Activated T-cell treated with anti-CD3 and anti-CD28 coated beads for 24 hours (primary cell): ENCODE data around the gene RAD9A.

Source experiments
- DNase-seq: peaks from one replicate; pipeline ENCODE4 v3.0.0-alpha.2; 2020; ENCODE audit warnings: low read depth

RAD9A gene

DNA sequence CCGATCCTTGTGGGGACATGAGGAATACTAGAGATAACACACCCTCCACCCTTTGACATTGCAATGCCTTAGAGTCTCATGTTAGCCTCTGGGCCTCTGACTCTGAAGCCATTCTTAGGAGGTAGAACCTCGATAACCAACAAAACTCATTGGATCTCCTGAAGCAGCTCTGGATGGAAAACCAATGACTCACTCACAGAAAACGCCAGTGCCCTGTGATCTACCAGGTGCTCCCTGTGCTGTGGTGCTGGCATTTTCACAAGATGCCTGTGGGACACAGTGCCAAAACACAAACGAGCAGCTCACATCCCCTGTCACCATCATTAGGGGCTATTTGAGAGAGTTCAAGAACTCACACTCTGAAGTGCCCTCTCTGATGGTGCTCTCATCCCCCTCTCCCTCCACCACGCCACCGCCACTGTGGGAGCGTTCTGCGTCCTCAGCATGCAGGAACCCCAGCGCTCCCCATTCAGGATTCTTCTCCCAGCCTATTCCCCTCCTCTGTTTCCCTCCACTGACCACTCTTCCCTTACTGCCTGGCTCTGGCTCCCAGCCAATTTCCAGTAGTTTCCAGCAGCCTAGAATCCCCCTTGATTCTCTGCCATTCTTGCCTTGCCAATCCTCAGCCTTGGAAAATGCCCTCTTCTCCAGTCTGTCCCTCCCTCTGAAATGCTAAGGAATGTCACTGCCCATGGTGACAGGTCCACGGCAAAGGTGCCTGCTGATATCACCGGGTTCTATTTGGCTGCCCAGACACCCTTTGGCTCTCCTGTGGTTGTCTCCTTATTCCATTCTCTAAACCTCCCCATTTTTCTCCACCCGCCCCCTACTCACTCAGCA is 33.7 kb upstream of the RAD9A start:
- DNase-seq, result no peak

GRCh38 chr11:67364169-67364568 is 27.6 kb upstream of the RAD9A start:
- DNase-seq, result no peak

GRCh38 chr11:67364783-67365722 is 26.7 kb upstream of the RAD9A start:
- no peak for DNase-seq

DNA sequence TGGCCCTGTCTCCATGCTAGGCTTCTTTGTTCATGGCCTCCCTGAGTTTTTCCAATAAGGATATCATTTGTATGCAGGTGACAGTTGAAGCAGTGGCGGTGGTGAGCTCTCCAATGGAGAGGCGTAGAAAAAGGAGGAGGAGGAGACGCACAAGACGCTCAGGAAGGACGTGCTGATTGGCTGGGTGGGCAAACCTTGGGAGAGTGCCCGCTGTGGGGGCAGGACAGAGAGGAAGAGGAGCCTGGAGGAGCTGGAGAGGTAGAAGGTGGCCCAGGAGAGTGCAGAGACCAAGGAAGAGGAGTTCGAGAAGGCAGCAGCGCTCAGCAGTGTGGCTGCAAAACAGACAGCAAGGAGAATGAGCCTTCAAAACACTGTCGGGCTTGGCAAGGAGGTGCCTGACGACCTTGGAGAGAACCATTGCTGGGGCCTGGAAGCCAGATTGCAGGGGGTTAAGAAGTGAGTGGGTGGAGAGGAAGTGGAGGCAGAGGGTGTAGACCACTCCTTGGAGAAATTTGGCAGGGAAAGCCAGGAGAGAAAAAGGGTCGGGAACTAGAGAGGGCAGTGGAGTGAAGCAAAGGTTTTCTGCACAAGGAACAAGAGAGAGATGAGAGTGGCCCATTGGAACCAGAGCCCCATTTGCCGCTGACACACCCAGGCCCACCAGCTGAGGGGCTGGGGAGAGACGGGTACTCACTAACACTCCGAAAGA is 25.9 kb upstream of the RAD9A start:
- DNase-seq, result no peak

- DNase-seq, result no peak
Observed at GRCh38 chr11:67366546-67366945, 25.2 kb upstream of the RAD9A start.

DNA sequence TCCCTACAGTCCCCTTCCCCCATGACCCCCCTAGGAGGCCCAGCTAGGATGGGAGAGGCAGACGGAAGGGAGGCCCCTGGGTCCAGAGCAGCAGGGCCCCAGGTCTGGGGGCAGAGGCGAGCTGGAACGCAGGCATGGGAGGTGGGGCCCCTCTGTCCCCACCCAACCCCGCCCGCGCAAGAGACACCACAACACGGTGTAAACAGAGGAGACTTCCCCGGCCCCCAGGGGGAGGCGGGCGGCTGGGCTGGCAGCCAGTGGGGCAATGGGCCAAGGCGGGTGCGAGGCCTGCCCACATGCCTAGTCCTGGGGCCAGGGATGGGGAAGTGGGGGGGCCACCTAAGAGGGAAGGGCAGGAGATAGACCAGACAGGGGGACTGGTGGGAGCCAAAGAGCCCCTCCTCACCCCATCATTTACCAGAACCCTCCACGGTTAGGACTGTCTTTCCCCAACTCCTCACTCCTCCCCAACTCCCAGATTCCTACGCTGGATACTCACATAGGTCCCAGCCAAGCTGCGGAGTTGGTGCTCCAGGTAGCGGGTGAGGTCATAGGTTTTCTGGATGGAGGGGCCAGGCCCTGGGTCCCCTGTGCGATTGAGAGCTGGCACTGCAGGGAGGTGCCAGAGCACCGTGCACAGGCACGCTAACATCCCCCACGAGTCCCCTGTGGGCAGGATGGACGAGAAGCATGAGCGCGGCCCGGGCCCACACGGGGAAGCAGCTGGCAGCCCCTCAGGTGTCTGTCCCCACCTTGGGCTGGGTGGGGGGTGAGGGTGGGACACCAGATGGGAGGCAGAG is 24.6 kb upstream of the RAD9A start:
- DNase-seq, result no peak

DNA sequence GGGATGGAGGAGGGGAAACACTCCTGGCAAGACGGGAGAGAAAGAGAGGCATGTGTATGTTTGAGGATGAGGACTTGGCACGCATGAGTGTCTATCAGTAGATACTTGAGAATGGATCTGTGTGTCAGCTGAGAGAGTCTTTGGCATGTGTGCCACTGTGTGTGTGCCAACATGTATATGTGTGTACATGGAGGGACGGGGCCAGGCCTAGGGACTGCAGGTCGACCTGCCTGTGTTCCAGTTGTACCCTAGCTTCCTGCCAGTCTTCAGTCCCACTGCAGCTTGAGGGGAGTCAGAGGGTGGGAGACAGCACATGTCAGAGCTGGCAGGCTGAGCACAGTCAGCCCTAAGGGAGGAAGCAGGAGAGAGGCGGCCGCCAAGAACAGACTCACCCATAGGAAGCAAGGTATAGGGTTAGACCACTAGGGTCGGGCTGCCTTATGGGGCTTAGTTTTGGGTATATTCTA is 24.0 kb upstream of the RAD9A start:
- no peak for DNase-seq

DNA sequence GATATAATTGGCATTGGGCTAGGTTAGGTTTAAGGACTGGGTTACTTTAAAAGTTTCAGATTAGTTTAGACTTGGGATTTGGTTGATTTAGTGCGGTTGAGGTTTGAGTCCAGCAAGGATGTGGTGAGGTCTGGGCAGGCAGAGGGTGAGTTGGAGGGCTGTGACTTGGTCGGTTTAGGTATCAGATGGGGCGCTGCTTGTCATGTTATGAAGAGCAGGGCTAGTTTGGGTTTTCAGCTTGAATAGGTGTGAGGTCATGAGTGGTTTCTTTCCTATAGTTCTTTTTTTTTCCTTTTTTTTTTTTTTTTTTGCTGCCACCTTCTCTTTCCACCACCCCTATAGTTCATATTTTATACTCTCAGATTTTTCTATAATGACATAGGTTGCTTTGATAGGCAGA is 23.2 kb upstream of the RAD9A start:
- DNase-seq, result no peak

DNA sequence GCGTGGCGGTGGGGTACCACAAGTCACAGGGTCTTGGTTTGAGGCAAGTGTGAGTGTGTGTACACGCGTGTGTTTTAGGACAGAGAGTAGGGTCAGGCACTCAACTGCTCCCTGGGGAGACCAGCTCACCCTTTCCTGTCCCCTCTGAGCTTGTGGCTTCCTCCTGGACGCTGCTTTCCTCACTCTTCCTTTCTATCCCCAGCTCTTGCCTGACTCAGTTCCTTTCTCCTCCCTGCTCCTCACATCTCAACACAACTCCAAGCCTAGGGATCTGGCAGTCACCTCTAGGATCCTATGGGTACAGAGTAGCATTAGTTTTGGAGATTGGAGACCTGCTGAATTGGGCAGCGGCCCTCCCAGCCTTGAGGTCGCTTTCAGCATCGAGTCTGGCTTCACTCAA is 22.5 kb upstream of the RAD9A start:
- DNase-seq, result no peak

DNA sequence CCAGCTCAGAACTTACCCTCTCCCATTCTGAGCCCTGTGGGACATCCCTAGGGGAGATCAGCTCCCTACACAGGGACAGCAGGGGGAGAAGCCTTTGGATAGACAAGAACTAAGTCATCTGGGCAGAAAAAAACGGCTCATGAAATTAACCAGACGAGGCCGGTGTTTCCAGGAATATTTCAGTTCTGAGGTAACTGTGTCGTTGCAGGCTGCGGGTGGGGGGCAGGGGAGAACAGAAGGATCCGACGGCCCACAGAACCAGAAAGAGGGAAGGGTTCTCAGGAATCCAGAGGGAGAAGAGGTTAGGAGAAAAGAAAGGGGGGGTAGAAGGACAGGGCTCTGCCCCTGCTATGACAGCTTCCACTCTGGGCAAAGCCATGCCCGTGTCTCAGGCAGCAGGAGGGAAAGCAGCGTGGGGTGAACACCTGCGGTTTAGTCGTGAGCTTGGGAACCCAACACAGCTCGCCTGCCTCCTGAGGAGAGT is 21.9 kb upstream of the RAD9A start:
- no peak for DNase-seq

GRCh38 chr11:67370351-67371076 is 21.3 kb upstream of the RAD9A start:
- DNase-seq, result no peak

GRCh38 chr11:67371189-67371910 is 20.4 kb upstream of the RAD9A start:
- DNase-seq, result no peak

DNA sequence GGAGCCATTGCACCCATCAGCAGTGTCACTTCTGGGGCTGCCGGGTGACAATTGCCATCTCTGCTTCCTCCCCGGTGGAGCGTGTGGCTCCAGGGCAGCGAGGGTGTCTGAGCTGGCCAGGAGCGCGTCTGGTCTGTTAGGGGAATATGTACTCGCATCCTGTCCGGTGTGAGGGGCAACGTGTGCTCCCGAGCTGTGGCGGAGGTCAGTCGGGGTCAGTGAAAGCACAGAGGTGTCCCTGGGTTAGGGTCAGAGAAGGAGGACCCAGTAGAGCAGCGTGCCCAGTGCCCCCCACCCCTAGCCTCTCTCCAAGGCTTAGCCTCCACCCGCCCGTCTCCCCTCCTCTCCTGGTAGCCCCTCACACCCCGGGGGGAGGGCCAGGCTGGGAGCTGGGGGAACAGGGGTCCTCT is 19.9 kb upstream of the RAD9A start:
- no peak for DNase-seq

DNA sequence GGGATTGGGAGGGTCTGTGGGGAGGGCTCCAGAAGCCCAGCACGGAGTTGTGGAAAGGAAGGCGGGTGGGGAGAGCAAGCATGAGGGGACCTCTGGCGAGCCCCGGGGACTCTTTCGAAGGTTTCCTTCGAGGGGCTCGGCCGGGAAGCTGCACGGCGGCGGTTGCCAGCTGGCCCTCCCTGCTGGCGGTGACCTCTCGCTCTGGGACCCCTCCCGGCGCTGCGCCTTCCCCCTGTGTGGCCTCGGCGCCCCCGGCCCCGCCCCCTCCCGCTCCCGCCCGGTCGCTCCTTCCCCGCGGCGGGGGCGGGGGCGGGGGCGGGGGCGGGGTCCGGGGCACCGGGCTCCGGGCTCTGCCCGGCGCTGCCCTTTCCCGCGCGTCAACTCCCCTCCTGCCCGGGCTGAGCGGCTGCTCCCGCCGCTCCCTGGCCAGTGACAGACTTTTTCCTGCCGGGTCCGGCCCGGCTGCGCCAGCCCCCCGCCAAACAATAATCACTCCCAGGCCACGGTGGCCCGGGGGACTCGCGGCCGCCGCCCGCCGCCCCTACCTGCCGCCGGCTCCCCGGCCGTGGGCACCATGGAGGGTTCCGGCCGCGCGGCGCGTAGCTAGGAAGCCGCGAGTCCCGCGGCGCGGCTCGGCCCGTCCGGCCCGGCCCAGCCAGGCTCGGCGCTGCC is 19.3 kb upstream of the RAD9A start:
- DNase-seq, result no peak

DNA sequence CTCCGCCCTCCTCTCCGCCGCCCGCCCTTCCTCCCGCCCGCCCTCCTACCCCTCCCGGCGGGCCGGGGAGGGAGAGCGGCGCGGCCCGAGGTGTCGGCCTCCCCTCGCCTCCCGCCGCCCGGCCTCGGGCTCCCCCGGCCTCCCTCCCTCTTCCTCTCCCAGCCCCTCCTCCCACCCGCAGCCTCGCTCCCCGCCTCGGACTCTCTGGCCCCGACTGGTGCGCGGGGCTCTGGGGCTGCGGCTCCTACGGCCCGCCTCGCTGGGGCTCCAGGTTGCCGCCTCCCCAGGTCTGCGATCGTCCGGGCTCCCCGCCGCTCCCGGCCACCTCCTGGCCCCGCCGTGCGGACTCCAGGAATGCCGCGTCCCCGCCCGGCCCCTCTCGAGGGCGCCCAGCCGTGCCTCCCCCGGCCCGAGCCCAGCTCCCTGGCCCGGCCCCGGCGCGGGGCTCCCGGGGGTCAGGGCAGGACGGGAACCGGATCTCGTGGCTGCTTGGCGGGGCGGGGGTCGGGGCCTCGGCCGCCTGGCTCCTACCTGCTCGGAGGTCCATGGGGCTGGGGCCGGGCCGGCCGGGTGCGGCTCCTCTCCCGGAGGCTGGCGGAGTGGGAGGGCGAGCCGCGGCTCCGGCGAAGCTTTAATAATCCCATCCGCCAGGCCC is 18.7 kb upstream of the RAD9A start, which contains the start of gene CLCF1:
Gene CLCF1, minus strand, starts transcription at position 606 of the 655 bp plus-strand sequence. Its CDS starts 59 bp downstream, at position 547.
- no peak for DNase-seq

GRCh38 chr11:67373648-67374570 is 17.9 kb upstream of the RAD9A start:
- peak; percentile 42 for DNase-seq

GRCh38 chr11:67374571-67375281 is 17.1 kb upstream of the RAD9A start:
- DNase-seq, result no peak
